ENCODE data around the gene SYMPK.

SYMPK gene

DNA sequence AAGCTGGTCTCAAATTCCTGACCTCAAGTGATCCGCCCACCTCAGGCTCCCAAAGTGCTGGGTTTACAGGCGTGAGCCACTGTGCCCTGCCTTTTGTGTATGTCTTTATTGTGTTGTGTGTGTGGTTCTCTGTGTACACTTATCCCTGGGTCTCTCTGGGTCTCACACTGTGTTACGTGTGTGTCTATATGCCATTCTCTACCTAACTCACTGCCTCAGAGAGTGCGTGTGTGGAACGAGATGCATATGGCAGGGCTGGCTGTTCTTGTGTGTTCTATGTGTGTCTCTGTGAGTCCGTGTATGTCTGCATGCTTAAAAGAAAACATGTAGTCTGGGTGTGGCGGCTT, 11.6 kb upstream of the SYMPK start:
- H3K4me1 ChIP-seq (ENCODE audit: control insufficient read depth, insufficient read depth, low read length): no peaks in the 10 kb centered on the region
- no peaks in the 10 kb centered on the region for H3K9me3 ChIP-seq (ENCODE audit: control insufficient read depth, insufficient read depth, low read depth, low read length)
- H3K4me3 ChIP-seq (ENCODE audit: low read depth, low read length): no peak overlapping the region
- no peak for TF ChIP-seq ZNF174 (tag by site-specific recombination; IDR thresholded peaks at IDR 0.05)
- no peak for TF ChIP-seq KLF9 (tag by site-specific recombination; IDR thresholded peaks at IDR 0.05; ENCODE audit: low read depth)
- TF ChIP-seq ZNF707 (tag by site-specific recombination; IDR thresholded peaks at IDR 0.05): no peak
- TF ChIP-seq ZNF140 (tag by site-specific recombination; IDR thresholded peaks at IDR 0.05): no peak
- no peak for TF ChIP-seq EGR2 (tag by site-specific recombination; IDR thresholded peaks at IDR 0.05; ENCODE audit: low read depth)
- ChIA-PET POLR2A (no interaction called here), CTCF (interaction anchor here (0.8 to 1.2 kb wide), 4 partner anchors 9 to 203 kb away, joined by 4 read pairs; no protein-coding TSS in a partner anchor)
- H3K27ac ChIP-seq (ENCODE audit: extremely low read depth, low read depth, low read length): no peak overlapping the region
- H3K36me3 ChIP-seq (ENCODE audit: control insufficient read depth in 2 of 2, insufficient read depth in 1 of 2, low read length in 2 of 2): no peaks in the 10 kb centered on the region

GRCh38 chr19:45873219-45873772, 10.3 kb upstream of the SYMPK start:
- Histone ChIP-seq H3K4me1 (ENCODE audit: control insufficient read depth, insufficient read depth, low read length) (no peaks in the 10 kb centered on the region), H3K27ac (ENCODE audit: extremely low read depth, low read depth, low read length) (no peak overlapping the region), H3K4me3 (ENCODE audit: low read depth, low read length) (no peak overlapping the region), H3K9me3 (ENCODE audit: control insufficient read depth, insufficient read depth, low read depth, low read length) (no peaks in the 10 kb centered on the region), H3K36me3 (ENCODE audit: control insufficient read depth in 2 of 2, insufficient read depth in 1 of 2, low read length in 2 of 2) (no peaks in the 10 kb centered on the region)
- CTCF ChIA-PET: interaction anchor here (1.1 to 1.2 kb wide), 2 partner anchors 9 to 204 kb away, joined by 4 read pairs; no protein-coding TSS in a partner anchor
- POLR2A ChIA-PET: interaction anchor here (0.6 kb wide), 1 partner anchor 75 kb away, joined by 3 read pairs; no protein-coding TSS in a partner anchor
- no peak for TF ChIP-seq ZNF433 (tag by site-specific recombination; IDR thresholded peaks at IDR 0.05; ENCODE audit: low read depth)
- no peak for TF ChIP-seq ZNF510 (tag by site-specific recombination; IDR thresholded peaks at IDR 0.05; ENCODE audit: insufficient replicate concordance)
- TF ChIP-seq ZNF501 (tag by site-specific recombination; IDR thresholded peaks at IDR 0.05): no peak

GRCh38 chr19:45872095-45872919, 9.4 kb upstream of the SYMPK start:
- H3K4me3 ChIP-seq (ENCODE audit: low read depth, low read length): no peak overlapping the region
- ChIA-PET POLR2A (no interaction called here), CTCF (interaction anchor here (3.3 kb wide), 1 partner anchor 10 kb away, joined by 19 read pairs; no protein-coding TSS in a partner anchor)
- no peaks in the 10 kb centered on the region for H3K9me3 ChIP-seq (ENCODE audit: control insufficient read depth, insufficient read depth, low read depth, low read length)
- TF ChIP-seq, protein P1, sequence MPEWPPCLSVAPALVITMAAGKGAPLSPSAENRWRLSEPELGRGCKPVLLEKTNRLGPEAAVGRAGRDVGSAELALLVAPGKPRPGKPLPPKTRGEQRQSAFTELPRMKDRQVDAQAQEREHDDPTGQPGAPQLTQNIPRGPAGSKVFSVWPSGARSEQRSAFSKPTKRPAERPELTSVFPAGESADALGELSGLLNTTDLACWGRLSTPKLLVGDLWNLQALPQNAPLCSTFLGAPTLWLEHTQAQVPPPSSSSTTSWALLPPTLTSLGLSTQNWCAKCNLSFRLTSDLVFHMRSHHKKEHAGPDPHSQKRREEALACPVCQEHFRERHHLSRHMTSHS (tag by site-specific recombination; IDR thresholded peaks at IDR 0.05): no peak
- TF ChIP-seq ZNF426 (tag by site-specific recombination; IDR thresholded peaks at IDR 0.05): no peak
- TF ChIP-seq ZNF473 (tag by site-specific recombination; IDR thresholded peaks at IDR 0.05): no peak
- TF ChIP-seq, protein P2, sequence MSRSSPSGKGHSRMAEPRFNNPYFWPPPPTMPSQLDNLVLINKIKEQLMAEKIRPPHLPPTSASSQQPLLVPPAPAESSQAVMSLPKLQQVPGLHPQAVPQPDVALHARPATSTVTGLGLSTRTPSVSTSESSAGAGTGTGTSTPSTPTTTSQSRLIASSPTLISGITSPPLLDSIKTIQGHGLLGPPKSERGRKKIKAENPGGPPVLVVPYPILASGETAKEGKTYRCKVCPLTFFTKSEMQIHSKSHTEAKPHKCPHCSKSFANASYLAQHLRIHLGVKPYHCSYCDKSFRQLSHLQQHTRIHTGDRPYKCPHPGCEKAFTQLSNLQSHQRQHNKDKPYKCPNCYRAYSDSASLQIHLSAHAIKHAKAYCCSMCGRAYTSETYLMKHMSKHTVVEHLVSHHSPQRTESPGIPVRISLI (tag by site-specific recombination; IDR thresholded peaks at IDR 0.05): no peak
- TF ChIP-seq ZSCAN30 (tag by site-specific recombination; IDR thresholded peaks at IDR 0.05): no peak
- no peak for TF ChIP-seq FEZF1 (tag by site-specific recombination; IDR thresholded peaks at IDR 0.05)
- TF ChIP-seq SETDB1 (IDR thresholded peaks at IDR 0.05; ENCODE audit: insufficient read length, low read length): no peak
- TF ChIP-seq ZNF155 (tag by site-specific recombination; IDR thresholded peaks at IDR 0.05): no peak
- TF ChIP-seq ZNF76 (tag by site-specific recombination; IDR thresholded peaks at IDR 0.05; ENCODE audit: borderline replicate concordance, low read depth): no peak
- no peak for TF ChIP-seq ZNF660 (tag by site-specific recombination; IDR thresholded peaks at IDR 0.05)
- TF ChIP-seq, protein P3, sequence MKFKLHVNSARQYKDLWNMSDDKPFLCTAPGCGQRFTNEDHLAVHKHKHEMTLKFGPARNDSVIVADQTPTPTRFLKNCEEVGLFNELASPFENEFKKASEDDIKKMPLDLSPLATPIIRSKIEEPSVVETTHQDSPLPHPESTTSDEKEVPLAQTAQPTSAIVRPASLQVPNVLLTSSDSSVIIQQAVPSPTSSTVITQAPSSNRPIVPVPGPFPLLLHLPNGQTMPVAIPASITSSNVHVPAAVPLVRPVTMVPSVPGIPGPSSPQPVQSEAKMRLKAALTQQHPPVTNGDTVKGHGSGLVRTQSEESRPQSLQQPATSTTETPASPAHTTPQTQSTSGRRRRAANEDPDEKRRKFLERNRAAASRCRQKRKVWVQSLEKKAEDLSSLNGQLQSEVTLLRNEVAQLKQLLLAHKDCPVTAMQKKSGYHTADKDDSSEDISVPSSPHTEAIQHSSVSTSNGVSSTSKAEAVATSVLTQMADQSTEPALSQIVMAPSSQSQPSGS (tag by site-specific recombination; IDR thresholded peaks at IDR 0.05; ENCODE audit: low read depth): no peak
- TF ChIP-seq KLF17 (tag by site-specific recombination; IDR thresholded peaks at IDR 0.05): no peak
- no peak for TF ChIP-seq INSM2 (tag by site-specific recombination; IDR thresholded peaks at IDR 0.05)
- H3K27ac ChIP-seq (ENCODE audit: extremely low read depth, low read depth, low read length): no peak overlapping the region
- H3K4me1 ChIP-seq (ENCODE audit: control insufficient read depth, insufficient read depth, low read length): no peaks in the 10 kb centered on the region
- H3K36me3 ChIP-seq (ENCODE audit: control insufficient read depth in 2 of 2, insufficient read depth in 1 of 2, low read length in 2 of 2): no peaks in the 10 kb centered on the region

All from HEK293 (cell line).